Activated naive CD4-positive, alpha-beta T cell treated with anti-CD3 and anti-CD28 coated beads, Interleukin-2, amount 50 U/mL, for 16 hours (primary cell): ENCODE data around the gene CDV3.

Experiments used
- DNase-seq: peaks from one replicate; pipeline ENCODE4 v3.0.0-alpha.2; 2020

Gene CDV3

GRCh38 chr3:133608388-133608787 lies 34.9 kb downstream of the CDV3 start:
- no peak for DNase-seq

GRCh38 chr3:133610031-133610430 lies 36.5 kb downstream of the CDV3 start:
- DNase-seq: no peak

GRCh38 chr3:133611534-133611933 lies 38.0 kb downstream of the CDV3 start:
- DNase-seq: no peak

GRCh38 chr3:133620066-133620784 lies 46.7 kb downstream of the CDV3 start:
- no peak for DNase-seq

DNA sequence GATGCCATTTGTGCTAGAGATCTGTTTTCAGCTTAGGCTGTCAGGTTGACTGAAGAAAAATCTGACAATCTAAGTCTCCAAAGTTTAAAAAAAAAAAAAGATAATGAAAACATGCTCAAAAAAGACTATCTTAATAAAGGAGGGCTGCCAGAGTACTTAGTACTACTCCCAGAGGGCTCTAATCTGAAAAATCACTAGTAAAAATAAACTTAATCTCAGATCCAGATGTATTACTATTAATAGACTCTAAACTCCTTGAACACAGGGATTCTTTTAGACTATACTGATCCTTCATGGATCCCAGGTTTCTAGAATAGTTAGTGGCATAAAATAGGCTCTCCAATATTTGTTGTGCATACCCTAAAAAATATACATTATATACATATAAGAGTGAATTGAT lies 54.3 kb downstream of the CDV3 start:
- DNase-seq: no peak

DNA sequence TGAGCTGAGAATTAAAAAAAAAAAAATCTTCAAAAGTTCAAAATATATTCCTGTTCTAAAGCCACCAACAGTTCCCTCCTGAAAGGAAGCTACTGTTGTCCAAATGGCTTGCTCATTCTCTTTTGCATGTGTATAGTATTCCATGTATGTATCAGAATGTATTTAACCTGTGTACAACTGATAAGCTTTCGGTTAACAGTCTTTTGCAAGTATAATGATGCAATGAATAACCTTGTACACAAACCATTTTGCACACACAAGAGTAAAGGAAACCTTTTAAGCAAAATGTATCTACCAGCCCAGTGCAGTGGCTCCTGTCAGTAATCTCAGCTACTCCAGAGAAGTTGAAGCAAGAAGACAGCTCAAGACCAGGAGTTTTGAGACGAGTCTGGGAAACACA lies 55.7 kb downstream of the CDV3 start:
- DNase-seq: no peak

DNA sequence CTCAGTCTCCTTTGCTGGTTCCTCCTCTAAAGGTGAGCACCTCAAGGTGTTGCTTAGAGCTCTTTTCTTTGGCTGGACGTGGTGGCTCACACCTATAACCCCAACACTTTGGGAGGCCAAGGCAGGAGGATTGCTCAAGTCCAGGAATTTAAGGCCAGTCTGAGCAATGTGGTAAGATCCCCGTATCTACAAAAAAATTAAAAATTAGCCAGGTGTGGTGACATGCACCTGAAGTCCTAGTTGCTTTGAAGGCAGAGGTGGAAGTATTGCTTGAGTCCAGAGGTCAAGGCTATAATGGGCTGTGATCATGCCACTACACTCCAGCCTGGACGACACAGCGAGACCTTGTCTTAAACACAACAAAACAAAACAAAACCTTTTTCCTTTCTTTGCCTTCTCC lies 60.0 kb downstream of the CDV3 start:
- no peak for DNase-seq
